Spleen (tissue), 7 donors: ENCODE results near the gene SLC47A2.

ENCODE experiments used
- CTCF ChIP-seq, 11 experiments: fragments of 200-600 bp in 7 of 11; fragments of 450-650 bp in 4 of 11; sonication (generic) in 4 of 11; IDR thresholded peaks in 8 of 11; conservative IDR thresholded peaks in 3 of 11; 1 replicate in 7 of 11; 2 replicates in 4 of 11; pipeline versions ENCODE4 v1.4.0 to v1.8.0; 2016 to 2021; ENCODE audit warnings: antibody characterized with exemption in 11 of 11, inconsistent platforms in 4 of 11, mild to moderate bottlenecking in 1 of 11
- POLR2A ChIP-seq, 3 donors: fragments of 450-650 bp; IDR thresholded peaks; one replicate each; pipeline ENCODE4 v1.5.1; 2017; ENCODE audit warnings: antibody characterized with exemption in 3 of 3, mild to moderate bottlenecking in 1 of 3
- POLR2AphosphoS5 ChIP-seq, 3 donors: sonication (generic); formaldehyde crosslinking; IDR thresholded peaks; one replicate each; pipeline ENCODE4 v1.5.1; 2017; ENCODE audit warnings: antibody characterized with exemption in 3 of 3
- donor health status: DM: no; HTN: no; CAD: no; lungs with moderate emphysema.
- donor health status: DM: no; HTN: no; CAD: no.
- donor health status: DM: no; HTN: no; CAD: no.

- no peak for TF ChIP-seq CTCF (IDR thresholded peaks at IDR 0.05 in 8 of 11, conservative IDR thresholded peaks at IDR 0.05 in 3 of 11)
- TF ChIP-seq POLR2A (IDR thresholded peaks at IDR 0.05) = no peak
- no peak for TF ChIP-seq POLR2AphosphoS5 (IDR thresholded peaks at IDR 0.05)
These were observed 39.5 kb downstream of the SLC47A2 start for GRCh38 chr17:19676896-19677295.
